Measurements from ENCODE around the gene CCR3. TPM values are rescaled to one million over a fixed set of nuclear protein-coding genes. Genes with fewer than 3 reads are reported as not detected.
"Not testable (repeated sequence)": the region's sequence is repeated elsewhere in the genome, so short reads cannot be mapped to it uniquely, and the experiment has no call there.

Gene CCR3
- total RNA-seq, 1 experiment from 2014 or later: not detected

- H3K79me2 ChIP-seq (ENCODE audit: insufficient read depth, low read length); H2AFZ ChIP-seq (ENCODE audit: low read depth, low read length, poor library complexity, severe bottlenecking); ATAC-seq; H3K9me2 ChIP-seq (ENCODE audit: insufficient read depth); intact Hi-C loops (cut with micrococcal nuclease); H3K9me3 ChIP-seq (ENCODE audit: control insufficient read depth in 1 of 2, insufficient read depth in 1 of 2, low read depth in 1 of 2, low read length in 2 of 2); H3K27me3 ChIP-seq (ENCODE audit: insufficient read depth, low read length); H3K36me3 ChIP-seq (ENCODE audit: control insufficient read depth in 1 of 2, insufficient read depth in 2 of 2, low read length in 2 of 2); H3K4me2 ChIP-seq (ENCODE audit: low read length); H3K9ac ChIP-seq (ENCODE audit: low read length); H3K27ac ChIP-seq (ENCODE audit: low read depth, low read length); DNase-seq (ENCODE audit: low read depth, low spot score); POLR2A ChIA-PET; H3K4me3 ChIP-seq (replicated peaks in 1 of 2; ENCODE audit: low read depth in 1 of 2, low read length in 2 of 2); RAD21 ChIA-PET (ENCODE audit: low non-redundant PET in 1 of 2, low total read pairs in 2 of 2, uncharacterized antibody in 2 of 2, unreplicated experiment in 2 of 2); BruUV-seq (replicated peaks); H4K20me1 ChIP-seq (ENCODE audit: insufficient read depth); H3K4me1 ChIP-seq (ENCODE audit: control insufficient read depth in 1 of 2, insufficient read depth in 2 of 2, low read length in 2 of 2): not testable (repeated sequence)
- CTCF ChIA-PET: interaction anchor here (0.6 to 3.4 kb wide), 16 partner anchors 9 to 268 kb away, joined by 3 to 17 read pairs (median 6); no protein-coding TSS in a partner anchor
Observed at GRCh38 chr3:46207514-46207913, 34.7 kb upstream of the CCR3 start.

DNA sequence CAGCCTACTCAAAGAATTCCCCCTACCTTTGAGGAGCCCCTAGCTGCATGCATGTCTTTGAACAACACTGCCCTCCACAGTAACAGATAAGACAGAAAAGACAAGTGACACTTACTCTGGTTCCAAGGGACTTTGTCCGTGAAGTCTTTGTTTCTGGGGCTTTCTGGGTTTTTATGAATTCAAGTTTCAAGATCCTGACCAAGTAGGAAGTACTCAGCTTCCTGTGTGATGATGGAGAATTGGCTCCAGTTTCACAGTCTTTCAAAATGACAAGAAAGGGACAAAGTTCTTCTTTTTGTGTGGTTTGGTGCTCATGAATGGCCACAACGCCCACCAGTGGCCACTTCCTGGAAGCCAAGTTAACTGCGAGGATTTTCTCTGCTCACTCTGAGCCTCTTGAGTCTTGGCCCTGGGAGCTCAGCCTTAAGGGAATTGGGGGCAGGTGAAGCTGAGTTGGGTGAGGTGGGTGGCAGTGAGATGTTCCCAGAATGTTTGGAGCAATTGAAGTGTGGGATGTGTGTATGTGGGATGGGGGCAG is 34.0 kb upstream of the CCR3 start, which contains the start of gene CCR1:
Gene CCR1, minus strand, starts transcription at position 147 of the 538 bp plus-strand sequence. CDS start 4,000 bp downstream, outside the sequence.
- H3K27me3 ChIP-seq (ENCODE audit: insufficient read depth, low read length): 0 out of 2 replicates have a peak, but pooled peaks cover 3% of the 10 kb centered on the region
- H3K4me3 ChIP-seq (replicated peaks in 1 of 2; ENCODE audit: low read depth in 1 of 2, low read length in 2 of 2): no peak within 1 kb of the TSS
- H3K9me2 ChIP-seq (ENCODE audit: insufficient read depth): no peaks in the 10 kb centered on the region
- peak; percentile 91 for ATAC-seq
- ChIA-PET CTCF (interaction anchor here (0.7 to 3.4 kb wide), 19 partner anchors 10 to 269 kb away, joined by 3 to 17 read pairs (median 5); no protein-coding TSS in a partner anchor), POLR2A (no interaction called here), RAD21 (ENCODE audit: low non-redundant PET in 1 of 2, low total read pairs in 2 of 2, uncharacterized antibody in 2 of 2, unreplicated experiment in 2 of 2) (no interaction called here)
- H3K27ac ChIP-seq (ENCODE audit: low read depth, low read length): no peak within 1 kb of the TSS
- H2AFZ ChIP-seq (ENCODE audit: low read depth, low read length, poor library complexity, severe bottlenecking): peak within 1 kb of the TSS; percentile 87
- peak within 1 kb of the TSS; percentile 22; the same call in 1 of the 2 replicates for H3K4me2 ChIP-seq (ENCODE audit: low read length)
- H3K36me3 ChIP-seq (ENCODE audit: control insufficient read depth in 1 of 2, insufficient read depth in 2 of 2, low read length in 2 of 2): no peaks in the 10 kb centered on the region
- intact Hi-C loops (cut with micrococcal nuclease): loop anchor here (1.0 kb wide), 1 partner anchor 120 kb away; no protein-coding TSS in a partner anchor
- no peaks in the 10 kb centered on the region for H4K20me1 ChIP-seq (ENCODE audit: insufficient read depth)
- H3K9me3 ChIP-seq (ENCODE audit: control insufficient read depth in 1 of 2, insufficient read depth in 1 of 2, low read depth in 1 of 2, low read length in 2 of 2): no peaks in the 10 kb centered on the region
- no peaks in the 10 kb centered on the region for H3K79me2 ChIP-seq (ENCODE audit: insufficient read depth, low read length)
- peaks cover 0 to 9% of the 10 kb centered on the region in 2 experiments; a peak in 2 of 4 replicates for H3K4me1 ChIP-seq (ENCODE audit: control insufficient read depth in 1 of 2, insufficient read depth in 2 of 2, low read length in 2 of 2)
- BruUV-seq (replicated peaks): no TSS peak
- DNase-seq (ENCODE audit: low read depth, low spot score): peak; percentile 45
- no peak within 1 kb of the TSS for H3K9ac ChIP-seq (ENCODE audit: low read length)
- TF ChIP-seq CTCF (IDR thresholded peaks at IDR 0.05 in 2 of 3, conservative IDR thresholded peaks at IDR 0.05 in 1 of 3; ENCODE audit: borderline replicate concordance in 1 of 3, insufficient read depth in 1 of 3, low read depth in 2 of 3, low read length in 2 of 3) (peak; percentile 75 to 91 (median 83)), ZFX (IDR thresholded peaks at IDR 0.05) (no peak), EGR1 (IDR thresholded peaks at IDR 0.05; ENCODE audit: low read depth) (no peak), ELF1 (IDR thresholded peaks at IDR 0.05; ENCODE audit: borderline replicate concordance, low read depth) (peak; percentile 56), SRF (IDR thresholded peaks at IDR 0.05; ENCODE audit: low read depth) (no peak), YY1 (IDR thresholded peaks at IDR 0.05; ENCODE audit: extremely low read depth, insufficient replicate concordance, low read depth, low read length) (no peak), POLR2AphosphoS5 (IDR thresholded peaks at IDR 0.05; ENCODE audit: low read depth, low read length) (no peak), EZH2phosphoT487 (IDR thresholded peaks at IDR 0.05; ENCODE audit: borderline replicate concordance) (no peak), RAD21 (IDR thresholded peaks at IDR 0.05; ENCODE audit: low read depth) (peak; percentile 88), SP1 (IDR thresholded peaks at IDR 0.05; ENCODE audit: low read depth) (no peak), POLR2A (IDR thresholded peaks at IDR 0.05; ENCODE audit: borderline replicate concordance, extremely low read depth, insufficient read depth, insufficient read length) (no peak), FOSL1 (IDR thresholded peaks at IDR 0.05; ENCODE audit: low read depth) (no peak), CEBPB (IDR thresholded peaks at IDR 0.05; ENCODE audit: low read depth) (no peak), JUND (IDR thresholded peaks at IDR 0.05) (no peak)
- TF ChIP-seq, protein P1, sequence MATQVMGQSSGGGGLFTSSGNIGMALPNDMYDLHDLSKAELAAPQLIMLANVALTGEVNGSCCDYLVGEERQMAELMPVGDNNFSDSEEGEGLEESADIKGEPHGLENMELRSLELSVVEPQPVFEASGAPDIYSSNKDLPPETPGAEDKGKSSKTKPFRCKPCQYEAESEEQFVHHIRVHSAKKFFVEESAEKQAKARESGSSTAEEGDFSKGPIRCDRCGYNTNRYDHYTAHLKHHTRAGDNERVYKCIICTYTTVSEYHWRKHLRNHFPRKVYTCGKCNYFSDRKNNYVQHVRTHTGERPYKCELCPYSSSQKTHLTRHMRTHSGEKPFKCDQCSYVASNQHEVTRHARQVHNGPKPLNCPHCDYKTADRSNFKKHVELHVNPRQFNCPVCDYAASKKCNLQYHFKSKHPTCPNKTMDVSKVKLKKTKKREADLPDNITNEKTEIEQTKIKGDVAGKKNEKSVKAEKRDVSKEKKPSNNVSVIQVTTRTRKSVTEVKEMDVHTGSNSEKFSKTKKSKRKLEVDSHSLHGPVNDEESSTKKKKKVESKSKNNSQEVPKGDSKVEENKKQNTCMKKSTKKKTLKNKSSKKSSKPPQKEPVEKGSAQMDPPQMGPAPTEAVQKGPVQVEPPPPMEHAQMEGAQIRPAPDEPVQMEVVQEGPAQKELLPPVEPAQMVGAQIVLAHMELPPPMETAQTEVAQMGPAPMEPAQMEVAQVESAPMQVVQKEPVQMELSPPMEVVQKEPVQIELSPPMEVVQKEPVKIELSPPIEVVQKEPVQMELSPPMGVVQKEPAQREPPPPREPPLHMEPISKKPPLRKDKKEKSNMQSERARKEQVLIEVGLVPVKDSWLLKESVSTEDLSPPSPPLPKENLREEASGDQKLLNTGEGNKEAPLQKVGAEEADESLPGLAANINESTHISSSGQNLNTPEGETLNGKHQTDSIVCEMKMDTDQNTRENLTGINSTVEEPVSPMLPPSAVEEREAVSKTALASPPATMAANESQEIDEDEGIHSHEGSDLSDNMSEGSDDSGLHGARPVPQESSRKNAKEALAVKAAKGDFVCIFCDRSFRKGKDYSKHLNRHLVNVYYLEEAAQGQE (IDR thresholded peaks at IDR 0.05; ENCODE audit: low read depth): no peak
- TF ChIP-seq, protein P2, sequence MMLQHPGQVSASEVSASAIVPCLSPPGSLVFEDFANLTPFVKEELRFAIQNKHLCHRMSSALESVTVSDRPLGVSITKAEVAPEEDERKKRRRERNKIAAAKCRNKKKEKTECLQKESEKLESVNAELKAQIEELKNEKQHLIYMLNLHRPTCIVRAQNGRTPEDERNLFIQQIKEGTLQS (IDR thresholded peaks at IDR 0.05): no peak

Measured in HCT116 (cell line).